Stimulated activated CD4-positive, alpha-beta T cell treated with anti-CD3 and anti-CD28 coated beads, Interleukin-12 subunit alpha, Interleukin-12 subunit beta, amount 100 ng/mL, for 24 hours (primary cell): Measurements from ENCODE around the gene RNASE9.
"Not testable (repeated sequence)": the region's sequence is repeated elsewhere in the genome, so short reads cannot be mapped to it uniquely, and the experiment has no call there.

ENCODE experiments used
- DNase-seq, 2 experiments: peaks; one replicate each; pipeline ENCODE4 v3.0.0-alpha.2; 2020; ENCODE audit warnings: low read depth in 2 of 2

Gene RNASE9

DNA sequence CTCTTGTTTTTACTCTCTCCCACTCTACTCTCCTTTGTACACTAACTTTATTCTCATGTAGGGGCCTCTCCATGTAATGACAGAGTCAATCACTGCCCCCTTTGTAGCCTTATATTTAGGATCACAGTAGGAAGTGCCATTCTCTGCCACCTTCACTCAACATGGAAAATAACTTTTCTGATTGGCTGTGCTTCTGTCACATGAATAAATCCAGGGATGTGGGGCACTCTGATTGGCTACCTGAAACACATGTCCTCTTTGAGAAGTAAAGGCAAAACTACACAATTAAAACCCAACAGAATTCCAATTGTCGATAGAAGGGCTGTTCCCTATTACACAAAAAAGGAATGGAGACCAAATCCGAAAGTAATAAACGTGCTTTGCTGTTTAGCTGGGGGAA lies at the start of gene RNASE9:
RNASE9 (minus strand) TSS at position 87 of the 400 bp plus-strand sequence.
- no peak for DNase-seq

GRCh38 chr14:20610002-20610765 lies 49.3 kb upstream of the RNASE9 start:
- DNase-seq, result peak; percentile 63 to 89

- DNase-seq, result peak; percentile 35 to 45
Measured at GRCh38 chr14:20609215-20610001, 48.6 kb upstream of the RNASE9 start.

DNA sequence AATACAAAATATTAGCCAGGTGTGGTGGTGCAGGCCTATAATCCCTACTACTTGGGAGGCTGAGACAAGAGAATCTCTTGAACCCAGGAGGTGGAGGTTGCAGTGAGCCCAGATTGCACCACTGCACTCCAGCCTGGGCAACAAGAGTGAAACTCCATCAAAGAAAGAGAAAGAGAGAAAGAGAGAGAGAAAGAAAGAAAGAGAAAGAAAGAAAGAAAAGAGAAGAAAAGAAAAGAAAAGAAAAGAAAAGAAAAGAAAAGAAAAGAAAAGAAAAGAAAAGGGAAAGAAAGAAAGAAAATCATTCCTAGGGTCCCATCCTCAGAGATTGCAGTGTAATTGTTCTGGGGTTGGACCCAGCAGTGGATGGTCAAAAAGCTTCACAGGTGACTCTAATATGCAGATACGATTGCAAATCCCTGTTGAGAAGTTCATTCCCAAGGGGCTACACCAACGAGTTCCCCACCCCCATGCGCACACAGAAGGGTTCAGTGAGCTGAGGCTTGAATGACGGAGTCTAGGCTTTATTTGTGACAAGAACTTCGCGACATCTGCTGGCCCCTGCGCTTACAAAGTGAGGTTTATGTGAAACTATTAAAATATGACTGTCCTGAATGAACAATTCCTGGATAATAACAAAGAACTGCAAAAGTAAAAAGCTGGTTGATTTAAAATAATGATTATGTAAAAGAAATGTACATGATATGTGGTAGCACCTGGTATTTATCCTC lies 47.7 kb upstream of the RNASE9 start:
- no peak for DNase-seq

GRCh38 chr14:20607617-20608016 lies 46.8 kb upstream of the RNASE9 start:
- no peak for DNase-seq

DNA sequence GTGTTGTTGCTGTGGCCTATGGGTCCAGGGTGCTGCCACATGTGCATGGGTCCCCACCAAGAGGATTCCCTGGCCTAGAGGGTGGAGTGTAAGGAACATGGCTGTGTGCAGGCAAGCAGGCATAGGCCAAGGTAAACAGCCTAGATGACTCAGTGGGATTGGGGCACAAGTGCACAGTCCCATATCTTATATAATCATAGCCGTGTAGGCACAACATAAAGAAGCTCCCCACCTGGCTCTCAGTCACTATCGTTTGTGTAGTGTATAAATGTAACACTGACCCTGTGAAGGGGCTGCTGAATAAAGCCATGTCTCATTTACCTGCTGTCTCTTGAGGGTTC lies 46.0 kb upstream of the RNASE9 start:
- DNase-seq, result no peak

- DNase-seq, result no peak
Measured at GRCh38 chr14:20606190-20606901, 45.5 kb upstream of the RNASE9 start.

DNA sequence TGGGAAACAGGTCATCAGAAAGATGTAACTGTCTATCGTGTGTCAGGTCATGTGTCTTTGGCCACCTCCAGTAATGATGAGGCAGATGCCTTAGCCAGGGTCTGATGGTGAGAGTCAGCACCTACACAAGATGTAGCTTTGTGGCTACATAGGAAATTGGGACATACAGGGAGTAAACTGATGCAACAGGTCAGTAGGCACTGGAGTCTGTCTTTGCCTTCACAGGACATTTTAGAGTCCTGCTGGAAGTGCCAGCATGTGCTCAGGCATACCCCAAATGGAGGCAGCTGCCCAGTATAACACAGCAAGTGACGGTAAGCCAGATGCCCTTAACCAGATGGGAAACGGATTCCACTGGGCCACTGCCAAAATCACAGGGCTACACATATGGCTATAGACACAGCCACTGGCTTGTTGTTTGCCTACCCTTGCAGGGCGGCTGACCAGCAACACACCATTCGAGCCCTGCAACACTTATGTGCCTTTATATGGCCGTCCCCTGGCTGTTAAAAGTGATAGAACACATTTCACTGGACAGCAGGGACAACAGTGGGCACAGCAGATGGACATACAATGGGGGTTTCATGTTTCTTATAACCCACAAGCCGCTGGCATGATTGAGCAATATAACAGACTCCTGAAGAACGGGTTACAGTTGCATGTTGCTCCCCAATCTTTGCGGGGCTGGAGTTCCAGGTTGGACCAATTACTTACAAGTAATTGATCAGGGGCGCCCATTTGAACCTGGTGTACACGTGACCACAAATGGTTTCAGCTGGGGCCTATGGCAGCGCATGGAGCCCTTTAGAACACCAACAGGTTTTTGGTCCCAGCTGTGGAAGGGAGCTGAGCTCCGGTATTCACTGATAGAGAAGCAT lies 43.2 kb upstream of the RNASE9 start:
- no peak for DNase-seq

DNA sequence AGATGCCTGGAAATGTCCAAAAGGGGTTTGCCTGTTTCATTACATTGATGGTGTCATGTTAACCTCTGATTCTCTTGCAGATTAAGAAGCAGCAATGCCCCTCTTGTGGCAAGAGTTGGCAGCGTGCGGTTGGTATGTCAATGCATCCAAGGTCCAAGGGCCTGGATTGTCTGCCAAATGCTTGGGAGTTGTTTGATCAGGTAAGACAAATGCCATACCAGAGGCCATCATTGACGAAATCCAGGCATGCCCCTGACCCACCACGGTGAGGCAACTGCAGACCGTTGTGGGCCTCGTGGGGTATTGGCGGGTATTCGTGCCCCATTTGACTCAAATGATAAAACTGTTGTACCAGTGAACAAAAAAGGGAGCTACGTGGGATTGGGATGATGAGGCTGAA lies 41.7 kb upstream of the RNASE9 start:
- no peak for DNase-seq

DNA sequence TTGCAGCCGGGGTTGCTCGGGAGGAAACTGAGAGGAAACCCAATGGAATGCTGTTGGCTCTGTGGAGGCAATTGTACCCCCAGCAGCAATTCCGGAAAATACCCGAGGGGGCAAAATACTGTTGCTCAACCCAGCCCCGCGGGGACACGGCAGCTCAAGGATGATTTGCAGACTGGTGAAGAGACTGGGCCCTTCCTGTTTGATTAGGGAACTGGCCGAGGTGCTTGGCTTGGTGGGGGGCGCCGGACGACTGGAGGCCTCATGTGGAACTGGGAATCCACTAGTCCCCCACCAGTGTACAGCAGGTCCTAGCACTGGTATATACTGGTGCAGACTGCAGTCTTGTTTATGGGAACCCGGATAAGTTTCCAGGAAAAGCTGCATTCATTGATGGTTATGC lies 40.7 kb upstream of the RNASE9 start:
- no peak for DNase-seq

GRCh38 chr14:20597108-20597507 lies 36.3 kb upstream of the RNASE9 start:
- DNase-seq, result no peak

- not testable (repeated sequence) for DNase-seq
Measured at GRCh38 chr14:20595726-20596125, 34.9 kb upstream of the RNASE9 start.

GRCh38 chr14:20592574-20592973 lies 31.7 kb upstream of the RNASE9 start:
- no peak for DNase-seq

- DNase-seq, result no peak
Measured at GRCh38 chr14:20591235-20591634, 30.4 kb upstream of the RNASE9 start, which contains the start of gene RNASE12. Gene RNASE12 (minus strand): TSS chr14:20591376. CDS start chr14:20590723, 653 bp downstream.

GRCh38 chr14:20587489-20588154 lies 26.8 kb upstream of the RNASE9 start, which contains the start of gene RNASE11:
Gene RNASE11 (minus strand): TSS chr14:20588001.
- DNase-seq, result no peak

DNA sequence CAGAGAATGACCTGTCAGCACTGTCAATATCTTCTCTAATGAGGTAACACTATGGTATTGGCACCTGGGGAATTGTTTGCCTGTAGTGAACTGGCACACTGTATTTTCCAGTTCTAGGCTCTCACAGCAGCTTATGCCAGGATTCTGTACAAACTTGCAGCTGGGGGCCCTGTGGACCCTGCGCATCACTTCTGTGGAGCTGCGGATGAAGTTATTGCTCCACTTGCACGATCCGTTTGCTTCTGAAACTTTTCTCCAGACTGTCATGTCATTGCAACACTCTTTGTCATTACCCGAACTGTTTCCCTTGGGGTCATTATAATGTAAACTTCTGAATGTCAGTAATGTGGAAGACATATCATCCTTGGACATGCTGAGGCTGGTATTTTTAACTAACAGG lies 23.1 kb upstream of the RNASE9 start:
- no peak for DNase-seq

DNA sequence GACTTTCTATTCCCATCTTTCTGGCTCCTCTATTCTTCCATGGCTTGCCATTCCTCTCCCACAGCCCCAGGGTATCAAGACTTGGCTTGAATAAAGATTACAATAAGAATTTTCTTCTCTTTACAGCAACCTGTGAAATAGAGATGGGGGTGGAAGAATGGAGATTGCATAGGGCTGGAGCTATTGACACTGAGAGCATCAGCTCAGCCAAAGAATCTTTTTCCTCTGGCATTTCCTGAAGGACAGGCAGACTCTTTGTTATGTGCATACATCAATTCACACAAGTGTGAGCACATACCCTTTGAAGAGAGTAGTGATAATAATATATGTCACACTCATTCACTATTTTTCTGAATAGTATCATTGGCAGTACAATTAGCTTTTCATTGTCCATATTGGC lies 22.3 kb upstream of the RNASE9 start:
- DNase-seq, result no peak

GRCh38 chr14:20580242-20580641 lies 19.4 kb upstream of the RNASE9 start:
- no peak for DNase-seq

DNA sequence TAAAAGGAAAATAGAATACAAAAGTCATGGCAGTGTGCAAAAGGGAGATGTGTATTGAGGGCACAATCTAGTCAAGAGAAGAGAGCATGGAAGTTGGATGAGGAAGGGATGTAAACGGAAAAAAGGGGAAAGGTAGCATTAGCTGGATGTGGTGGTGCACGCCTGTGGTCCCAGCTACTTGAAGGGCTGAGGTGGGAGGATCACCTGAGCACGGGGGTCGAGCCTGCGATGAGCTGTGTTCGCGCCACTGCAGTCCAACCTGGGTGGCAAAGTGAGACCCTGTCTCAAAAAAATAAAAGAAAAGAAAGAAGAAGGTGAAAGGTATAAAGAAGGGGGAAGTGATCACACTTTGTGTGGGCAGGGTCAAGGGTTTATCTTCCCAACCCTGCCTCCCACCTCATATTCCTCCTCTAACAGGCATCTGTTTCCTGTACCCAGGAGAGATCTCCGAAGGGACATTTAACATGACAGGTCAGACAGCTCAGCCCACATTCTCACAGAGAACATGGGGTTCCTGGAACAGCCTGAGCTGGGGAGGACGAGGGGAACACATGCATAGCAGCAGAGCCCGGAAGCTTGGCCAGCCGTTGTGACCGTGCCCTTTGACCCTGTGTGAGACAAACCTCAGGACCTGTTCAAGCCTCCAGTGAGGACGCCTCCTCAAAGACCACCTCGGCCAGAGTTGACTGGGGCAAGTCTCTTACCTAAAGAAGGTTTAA lies 18.1 kb upstream of the RNASE9 start:
- no peak for DNase-seq

- DNase-seq, result no peak
Measured at GRCh38 chr14:20578325-20578724, 17.5 kb upstream of the RNASE9 start.
